ENCODE results near the gene RNF44. TPM values are rescaled to one million over a fixed set of nuclear protein-coding genes. Genes with fewer than 3 reads are reported as not detected.

The RNF44 gene
- total RNA-seq, 2 experiments from 2014 or later = 61.2 to 164 TPM

GRCh38 chr5:176530983-176531901, 6.0 kb downstream of the RNF44 start:
- Histone ChIP-seq H2AFZ (ENCODE audit: low read length) (no peak overlapping the region), H3K9me3 (ENCODE audit: low read length) (no peaks in the 10 kb centered on the region), H4K20me1 (ENCODE audit: insufficient read depth, low read length) (0 out of 2 replicates have a peak, but pooled peaks cover 7% of the 10 kb centered on the region), H3K4me1 (ENCODE audit: insufficient read depth, low read length, poor library complexity, severe bottlenecking) (peaks cover 89% of the 10 kb centered on the region), H3K79me2 (ENCODE audit: insufficient read depth, low read depth, low read length) (peaks cover 55% of the 10 kb centered on the region), H3K4me2 (ENCODE audit: low read length) (peak overlapping the region; percentile 95), H3K9me2 (ENCODE audit: insufficient read depth, low read length) (no peaks in the 10 kb centered on the region), H3K36me3 (ENCODE audit: insufficient read depth, low read length) (peaks cover 86% of the 10 kb centered on the region), H3K4me3 (ENCODE audit: low read depth, low read length, poor library complexity, severe bottlenecking) (peak overlapping the region; percentile 64), H3K27ac (ENCODE audit: low read depth, low read length, poor library complexity, severe bottlenecking) (peak overlapping the region; percentile 99)
- intact Hi-C loops (cut with micrococcal nuclease; ENCODE audit: unreplicated experiment) = loop anchor here (10.0 kb wide), 1 partner anchor 474 kb away; the partner anchor contains the start of gene UIMC1
- ChIA-PET POLR2A (interaction anchor here (0.6 to 2.4 kb wide), 2 partner anchors 9 to 16 kb away, joined by 3 to 10 read pairs; no protein-coding TSS in a partner anchor), CTCF (ENCODE audit: unreplicated experiment) (interaction anchor here (0.6 to 1.6 kb wide), 4 partner anchors 12 to 84 kb away, joined by 3 to 12 read pairs (median 4); no protein-coding TSS in a partner anchor)
- TF ChIP-seq EZH2phosphoT487 (IDR thresholded peaks at IDR 0.05; ENCODE audit: borderline replicate concordance, low read depth, low read length) = no peak
- TF ChIP-seq CTCF (conservative IDR thresholded peaks at IDR 0.05; ENCODE audit: low read length) = no peak
- DNase-seq (ENCODE audit: low spot score) = peak; percentile 50
- BruUV-seq (replicated peaks) = no TSS peak

- Histone ChIP-seq H2AFZ (ENCODE audit: low read length) (no peak overlapping the region), H3K4me2 (ENCODE audit: low read length) (peak overlapping the region; percentile 95), H3K4me3 (ENCODE audit: low read depth, low read length, poor library complexity, severe bottlenecking) (peak overlapping the region; percentile 64), H3K9me2 (ENCODE audit: insufficient read depth, low read length) (no peaks in the 10 kb centered on the region), H3K79me2 (ENCODE audit: insufficient read depth, low read depth, low read length) (peaks cover 48% of the 10 kb centered on the region), H3K9me3 (ENCODE audit: low read length) (no peaks in the 10 kb centered on the region), H4K20me1 (ENCODE audit: insufficient read depth, low read length) (0 out of 2 replicates have a peak, but pooled peaks cover 7% of the 10 kb centered on the region), H3K27ac (ENCODE audit: low read depth, low read length, poor library complexity, severe bottlenecking) (peak overlapping the region; percentile 99), H3K4me1 (ENCODE audit: insufficient read depth, low read length, poor library complexity, severe bottlenecking) (peaks cover 89% of the 10 kb centered on the region), H3K36me3 (ENCODE audit: insufficient read depth, low read length) (peaks cover 83% of the 10 kb centered on the region)
- TF ChIP-seq CTCF (conservative IDR thresholded peaks at IDR 0.05; ENCODE audit: low read length) = no peak
- no peak for TF ChIP-seq EZH2phosphoT487 (IDR thresholded peaks at IDR 0.05; ENCODE audit: borderline replicate concordance, low read depth, low read length)
- DNase-seq (ENCODE audit: low spot score) = peak; percentile 78
- ChIA-PET CTCF (ENCODE audit: unreplicated experiment) (interaction anchor here (0.6 to 1.6 kb wide), 3 partner anchors 13 to 83 kb away, joined by 3 to 12 read pairs (median 4); no protein-coding TSS in a partner anchor), POLR2A (interaction anchor here (0.6 to 2.4 kb wide), 3 partner anchors 10 to 102 kb away, joined by 3 to 10 read pairs (median 3); no protein-coding TSS in a partner anchor)
- BruUV-seq (replicated peaks) = no TSS peak
- intact Hi-C loops (cut with micrococcal nuclease; ENCODE audit: unreplicated experiment) = loop anchor here (10.0 kb wide), 1 partner anchor 474 kb away; the partner anchor contains the start of gene UIMC1
Measured at GRCh38 chr5:176530393-176530982, 6.7 kb downstream of the RNF44 start.
